GM21619 (cell line): Measurements from ENCODE around the gene ADCY7.
"Not testable (repeated sequence)": the region's sequence is repeated elsewhere in the genome, so short reads cannot be mapped to it uniquely, and the experiment has no call there.

ENCODE experiments used
- ATAC-seq: cut with Tn5 transposase; IDR thresholded peaks from one replicate; pipeline ENCODE4 v1.9.1; 2021; ENCODE audit not compliant: unreplicated experiment

The ADCY7 gene

GRCh38 chr16:50332599-50332998 is 66.2 kb downstream of the ADCY7 start:
- no peak for ATAC-seq

- ATAC-seq = no peak
These were observed 68.0 kb downstream of the ADCY7 start for GRCh38 chr16:50334106-50334975.

- no peak for ATAC-seq
These were observed 69.0 kb downstream of the ADCY7 start for GRCh38 chr16:50335196-50335958.

- no peak for ATAC-seq
These were observed 70.5 kb downstream of the ADCY7 start for GRCh38 chr16:50336884-50337283.

GRCh38 chr16:50338371-50339231 is 72.2 kb downstream of the ADCY7 start:
- ATAC-seq = no peak

GRCh38 chr16:50340578-50340977 is 74.2 kb downstream of the ADCY7 start:
- ATAC-seq = no peak

- ATAC-seq = not testable (repeated sequence)
These were observed 77.2 kb downstream of the ADCY7 start for GRCh38 chr16:50343566-50343965.

- ATAC-seq = not testable (repeated sequence)
These were observed 78.9 kb downstream of the ADCY7 start for GRCh38 chr16:50345210-50345609.

- ATAC-seq = no peak
These were observed 84.8 kb downstream of the ADCY7 start for GRCh38 chr16:50351116-50351515.

GRCh38 chr16:50351952-50352351 is 85.6 kb downstream of the ADCY7 start:
- ATAC-seq = no peak

GRCh38 chr16:50354082-50354481 is 87.7 kb downstream of the ADCY7 start:
- no peak for ATAC-seq

GRCh38 chr16:50354629-50355456 is 88.5 kb downstream of the ADCY7 start:
- ATAC-seq = no peak

- ATAC-seq = no peak
These were observed 93.3 kb downstream of the ADCY7 start for GRCh38 chr16:50359626-50360025.

- no peak for ATAC-seq
These were observed 93.9 kb downstream of the ADCY7 start for GRCh38 chr16:50360033-50360778.

- ATAC-seq = no peak
These were observed 94.4 kb downstream of the ADCY7 start for GRCh38 chr16:50360779-50361178.

GRCh38 chr16:50363656-50364055 is 97.3 kb downstream of the ADCY7 start:
- no peak for ATAC-seq

- ATAC-seq = no peak
These were observed 99.6 kb downstream of the ADCY7 start for GRCh38 chr16:50365791-50366575.
